Mammary epithelial cell (primary cell): ENCODE results near the gene CCIN.

ENCODE experiments used
- EZH2 ChIP-seq: IDR thresholded peaks from 2 replicates; pipeline ENCODE4 v1.6.1; 2012; ENCODE audit warnings: low read length, inconsistent platforms, borderline replicate concordance
- TF ChIP-seq, protein P1 (sequence below), 2 donors: IDR thresholded peaks in 1 of 2; conservative IDR thresholded peaks in 1 of 2; 2 replicates each; pipeline ENCODE4 v1.5.1; 2011 to 2012; ENCODE audit warnings: inconsistent platforms in 2 of 2, low read length in 2 of 2, mild to moderate bottlenecking in 2 of 2, control low read depth in 1 of 2, low read depth in 1 of 2; ENCODE audit not compliant: insufficient read depth in 1 of 2; ENCODE audit errors: extremely low read depth in 1 of 2

DNA sequence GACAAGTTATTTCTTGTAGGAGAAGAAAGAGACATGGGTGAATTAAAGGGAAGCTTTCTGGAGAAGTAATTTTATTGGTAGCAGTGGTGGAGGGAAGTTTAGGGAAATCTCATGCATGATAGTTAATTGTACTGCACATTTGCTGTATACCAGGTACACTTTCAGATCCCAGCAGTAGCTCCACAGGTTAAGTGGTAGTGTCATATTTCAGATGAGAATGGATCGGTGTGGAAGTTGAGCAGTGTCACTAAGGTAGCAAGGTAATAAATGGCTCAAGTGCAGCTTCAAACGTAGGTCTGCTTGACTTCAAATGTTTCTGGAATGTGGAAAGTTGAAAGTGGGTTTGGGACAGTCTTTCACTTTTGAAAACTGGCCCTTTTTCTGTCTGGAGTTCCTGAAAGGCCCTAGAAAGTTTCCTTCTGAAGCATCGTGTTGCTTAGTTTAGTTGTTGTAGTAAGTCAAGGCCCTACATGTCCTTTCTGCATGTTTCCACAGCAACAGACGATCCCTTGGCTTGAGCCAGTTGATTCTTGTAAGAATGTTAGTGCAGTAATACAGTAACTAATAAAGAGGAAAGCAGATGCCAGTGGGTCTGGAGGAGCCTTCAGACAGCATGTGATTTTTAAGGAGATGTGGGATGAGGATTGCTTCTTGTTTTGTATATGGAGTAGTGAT, 25.3 kb downstream of the CCIN start:
- TF ChIP-seq, protein P1, sequence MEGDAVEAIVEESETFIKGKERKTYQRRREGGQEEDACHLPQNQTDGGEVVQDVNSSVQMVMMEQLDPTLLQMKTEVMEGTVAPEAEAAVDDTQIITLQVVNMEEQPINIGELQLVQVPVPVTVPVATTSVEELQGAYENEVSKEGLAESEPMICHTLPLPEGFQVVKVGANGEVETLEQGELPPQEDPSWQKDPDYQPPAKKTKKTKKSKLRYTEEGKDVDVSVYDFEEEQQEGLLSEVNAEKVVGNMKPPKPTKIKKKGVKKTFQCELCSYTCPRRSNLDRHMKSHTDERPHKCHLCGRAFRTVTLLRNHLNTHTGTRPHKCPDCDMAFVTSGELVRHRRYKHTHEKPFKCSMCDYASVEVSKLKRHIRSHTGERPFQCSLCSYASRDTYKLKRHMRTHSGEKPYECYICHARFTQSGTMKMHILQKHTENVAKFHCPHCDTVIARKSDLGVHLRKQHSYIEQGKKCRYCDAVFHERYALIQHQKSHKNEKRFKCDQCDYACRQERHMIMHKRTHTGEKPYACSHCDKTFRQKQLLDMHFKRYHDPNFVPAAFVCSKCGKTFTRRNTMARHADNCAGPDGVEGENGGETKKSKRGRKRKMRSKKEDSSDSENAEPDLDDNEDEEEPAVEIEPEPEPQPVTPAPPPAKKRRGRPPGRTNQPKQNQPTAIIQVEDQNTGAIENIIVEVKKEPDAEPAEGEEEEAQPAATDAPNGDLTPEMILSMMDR (conservative IDR thresholded peaks at IDR 0.05 in 1 of 2, IDR thresholded peaks at IDR 0.05 in 1 of 2; ENCODE audit: extremely low read depth in 1 of 2, insufficient read depth in 1 of 2, low read depth in 1 of 2, low read length in 2 of 2): no peak
- TF ChIP-seq EZH2: no peak
